Adipocyte (in vitro differentiated cells): ENCODE data around the gene SOX6.

ENCODE experiments used
- DNase-seq: peaks from one replicate; pipeline ENCODE4 v3.0.0-alpha.2; 2015; ENCODE audit warnings: low read depth
- H3K27me3 ChIP-seq: replicated peaks from 2 replicates; pipeline ENCODE4 v1.7.0; 2013; ENCODE audit warnings: mild to moderate bottlenecking, low read length, moderate library complexity; ENCODE audit not compliant: control insufficient read depth, insufficient read depth
- H3K36me3 ChIP-seq: 2 replicates; pipeline ENCODE4 v1.7.0; 2013; ENCODE audit warnings: low read length, mild to moderate bottlenecking, moderate library complexity; ENCODE audit not compliant: control insufficient read depth, insufficient read depth, severe bottlenecking
- H3K4me1 ChIP-seq: 2 replicates; pipeline ENCODE4 v1.7.0; 2013; ENCODE audit warnings: mild to moderate bottlenecking, low read length, moderate library complexity; ENCODE audit not compliant: control insufficient read depth, insufficient read depth
- H3K4me3 ChIP-seq: 2 replicates; pipeline ENCODE4 v1.7.0; 2013; ENCODE audit warnings: mild to moderate bottlenecking, low read length, moderate library complexity
- H3K9ac ChIP-seq: 2 replicates; pipeline ENCODE4 v1.7.0; 2013; ENCODE audit warnings: mild to moderate bottlenecking, low read length, moderate library complexity
- H3K9me3 ChIP-seq: 2 replicates; pipeline ENCODE4 v1.7.0; 2013; ENCODE audit warnings: mild to moderate bottlenecking, low read length, moderate library complexity; ENCODE audit not compliant: control insufficient read depth

Gene SOX6

GRCh38 chr11:15991215-15991614, 365.1 kb downstream of the SOX6 start:
- Histone ChIP-seq H3K9me3 (no peaks in the 10 kb centered on the region), H3K4me3 (no peak overlapping the region), H3K36me3 (no peaks in the 10 kb centered on the region), H3K9ac (no peak overlapping the region), H3K4me1 (peaks cover 11% of the 10 kb centered on the region), H3K27me3 (no peaks in the 10 kb centered on the region)
- DNase-seq: no peak

GRCh38 chr11:15989685-15990084, 366.7 kb downstream of the SOX6 start:
- H3K4me1 ChIP-seq: peaks cover 11% of the 10 kb centered on the region
- no peaks in the 10 kb centered on the region for H3K9me3 ChIP-seq
- H3K4me3 ChIP-seq: no peak overlapping the region
- no peak for DNase-seq
- no peaks in the 10 kb centered on the region for H3K36me3 ChIP-seq
- no peaks in the 10 kb centered on the region for H3K27me3 ChIP-seq
- H3K9ac ChIP-seq: no peak overlapping the region

DNA sequence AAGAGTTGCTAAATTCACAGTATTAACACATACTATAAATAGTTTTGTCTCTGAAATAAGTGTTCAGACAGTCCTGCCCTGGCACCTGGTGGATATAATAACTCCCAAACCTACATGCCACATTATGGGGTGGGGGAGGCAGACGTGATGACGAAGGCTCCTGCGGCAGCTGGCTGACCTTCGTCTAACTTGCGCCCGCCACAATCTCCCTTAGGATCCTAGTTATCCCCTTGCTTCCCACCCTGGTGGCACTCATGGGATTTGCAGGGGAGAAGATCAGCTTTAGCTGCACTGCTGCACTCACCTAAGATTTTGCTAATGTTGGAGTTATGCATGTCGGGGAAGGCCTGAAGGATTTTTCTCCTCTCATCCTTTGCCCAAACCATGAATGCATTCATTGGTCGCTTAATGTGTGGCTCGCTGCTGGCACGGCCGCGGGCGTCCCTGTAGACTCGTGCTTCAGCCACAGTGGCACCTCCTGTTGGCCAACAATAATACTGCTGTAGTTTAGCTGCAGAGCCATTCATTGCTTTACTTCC, 367.6 kb downstream of the SOX6 start:
- DNase-seq: no peak
- Histone ChIP-seq H3K36me3 (no peaks in the 10 kb centered on the region), H3K9ac (no peak overlapping the region), H3K9me3 (no peaks in the 10 kb centered on the region), H3K27me3 (no peaks in the 10 kb centered on the region), H3K4me3 (no peak overlapping the region), H3K4me1 (peaks cover 11% of the 10 kb centered on the region)

DNA sequence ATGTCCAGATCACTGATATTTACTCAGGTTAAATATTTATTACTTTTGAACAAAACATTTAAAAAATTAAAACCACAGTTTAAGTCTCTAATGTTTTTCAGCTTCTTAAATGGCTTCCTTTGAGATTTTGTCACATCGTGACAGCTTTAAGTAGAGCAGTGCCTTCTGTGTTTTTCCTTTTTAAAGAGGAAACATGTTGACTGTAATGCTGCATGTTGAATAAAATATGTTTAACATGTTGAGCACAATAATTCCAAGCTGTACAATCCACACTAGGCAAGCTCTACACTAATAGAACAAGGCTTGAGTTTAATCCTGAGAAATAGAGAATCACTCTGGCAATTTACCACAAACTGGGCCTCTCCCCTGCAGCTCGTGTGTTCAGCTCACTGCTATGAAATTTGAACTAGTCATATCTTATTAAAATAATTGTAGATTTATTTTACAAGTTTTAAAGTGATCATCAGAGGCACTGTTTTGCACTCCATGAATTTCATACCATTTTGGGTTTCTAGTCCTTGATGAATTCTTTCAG, 368.3 kb downstream of the SOX6 start:
- Histone ChIP-seq H3K9me3 (no peaks in the 10 kb centered on the region), H3K4me3 (no peak overlapping the region), H3K36me3 (no peaks in the 10 kb centered on the region), H3K4me1 (peaks cover 11% of the 10 kb centered on the region), H3K9ac (peak overlapping the region; percentile 6), H3K27me3 (no peaks in the 10 kb centered on the region)
- DNase-seq: peak; percentile 29

DNA sequence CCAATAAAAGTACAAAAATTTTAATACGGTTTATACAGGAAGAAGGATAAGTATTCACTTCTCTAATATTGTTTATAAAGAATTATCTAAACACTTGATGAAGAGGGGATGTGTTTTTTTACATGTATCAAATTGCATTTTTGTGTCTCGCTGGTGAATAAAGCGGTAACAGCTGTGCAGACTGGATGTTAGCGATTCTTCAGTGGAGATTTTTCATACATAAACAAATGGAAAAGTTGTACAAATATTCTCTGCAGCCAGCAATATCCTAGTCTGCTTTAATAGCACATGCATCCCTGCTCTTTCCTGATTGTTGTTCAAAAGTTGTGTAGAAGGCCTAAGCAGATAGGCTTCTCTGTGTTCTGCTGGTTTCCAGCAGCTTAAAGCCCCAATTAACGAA, 369.3 kb downstream of the SOX6 start:
- H3K36me3 ChIP-seq: no peaks in the 10 kb centered on the region
- no peak overlapping the region for H3K9ac ChIP-seq
- no peaks in the 10 kb centered on the region for H3K27me3 ChIP-seq
- peaks cover 11% of the 10 kb centered on the region for H3K4me1 ChIP-seq
- no peaks in the 10 kb centered on the region for H3K9me3 ChIP-seq
- DNase-seq: no peak
- H3K4me3 ChIP-seq: no peak overlapping the region

- no peak overlapping the region for H3K9ac ChIP-seq
- no peaks in the 10 kb centered on the region for H3K36me3 ChIP-seq
- H3K27me3 ChIP-seq: no peaks in the 10 kb centered on the region
- H3K4me3 ChIP-seq: no peak overlapping the region
- no peak for DNase-seq
- H3K4me1 ChIP-seq: peaks cover 11% of the 10 kb centered on the region
- no peaks in the 10 kb centered on the region for H3K9me3 ChIP-seq
Measured at GRCh38 chr11:15985860-15986139, 370.5 kb downstream of the SOX6 start.

DNA sequence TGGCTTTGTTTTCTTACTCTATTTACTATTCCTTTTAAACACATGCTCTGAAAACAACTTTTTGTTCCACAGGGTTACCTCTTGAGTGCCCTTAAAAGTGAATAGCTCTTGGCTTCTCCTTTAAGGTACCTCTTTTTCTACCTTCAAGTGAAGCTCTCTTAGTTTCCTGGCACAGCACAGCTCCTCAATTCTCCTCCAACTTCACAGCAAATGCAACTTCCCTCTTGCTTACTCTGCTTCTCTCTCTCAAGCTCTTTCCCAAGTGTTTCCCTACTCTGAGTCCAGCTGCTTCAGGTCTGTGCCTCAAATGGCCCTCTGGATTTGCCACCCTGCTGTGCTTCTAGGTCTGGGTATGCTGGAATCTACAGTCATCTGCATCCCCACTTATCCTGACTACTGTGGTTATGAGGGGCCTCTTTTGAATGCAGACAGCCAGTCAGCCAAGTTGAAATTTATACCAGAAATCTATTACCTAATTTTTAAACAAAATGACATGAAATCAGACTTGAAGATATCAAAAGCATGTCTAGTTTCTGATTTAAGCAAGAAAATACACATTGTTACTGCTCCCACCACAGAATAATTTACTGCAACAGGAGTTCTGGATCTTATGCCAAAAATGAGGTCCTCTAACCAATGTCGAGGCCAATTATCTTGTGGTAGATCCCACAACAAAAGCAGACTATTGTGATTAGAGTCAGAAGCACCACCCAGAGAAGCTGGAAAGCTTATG, 371.1 kb downstream of the SOX6 start:
- peak; percentile 51 for DNase-seq
- H3K36me3 ChIP-seq: no peaks in the 10 kb centered on the region
- no peak overlapping the region for H3K4me3 ChIP-seq
- no peaks in the 10 kb centered on the region for H3K27me3 ChIP-seq
- H3K9me3 ChIP-seq: no peaks in the 10 kb centered on the region
- H3K4me1 ChIP-seq: peaks cover 12% of the 10 kb centered on the region
- no peak overlapping the region for H3K9ac ChIP-seq

DNA sequence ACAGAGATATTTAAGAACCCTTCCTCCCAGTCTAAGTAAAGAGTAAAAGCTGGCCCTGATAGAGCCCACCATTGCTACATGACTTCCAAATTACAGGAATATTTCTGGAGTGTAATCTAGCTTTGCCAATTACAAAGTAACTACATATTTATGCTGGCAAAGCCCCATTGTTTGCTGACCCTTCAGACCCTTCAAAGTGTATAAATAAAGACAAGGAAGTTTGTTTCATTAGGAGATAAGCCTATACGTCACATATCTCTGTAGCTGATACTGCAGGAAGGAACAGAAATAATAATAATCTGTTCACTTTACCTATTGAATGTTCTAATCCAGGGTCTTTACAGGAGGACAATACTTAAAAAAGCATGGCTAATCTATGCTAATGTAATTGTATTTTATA, 375.1 kb downstream of the SOX6 start:
- Histone ChIP-seq H3K36me3 (no peaks in the 10 kb centered on the region), H3K9ac (no peak overlapping the region), H3K9me3 (no peaks in the 10 kb centered on the region), H3K4me3 (no peak overlapping the region), H3K4me1 (peaks cover 12% of the 10 kb centered on the region), H3K27me3 (no peaks in the 10 kb centered on the region)
- DNase-seq: no peak

- no peaks in the 10 kb centered on the region for H3K27me3 ChIP-seq
Measured at GRCh38 chr11:15977116-15977515, 379.2 kb downstream of the SOX6 start.

GRCh38 chr11:15976433-15977045, 379.8 kb downstream of the SOX6 start:
- H3K4me1 ChIP-seq: peaks cover 24% of the 10 kb centered on the region
- H3K9me3 ChIP-seq: no peaks in the 10 kb centered on the region
- no peak overlapping the region for H3K9ac ChIP-seq
- no peak overlapping the region for H3K4me3 ChIP-seq
- no peaks in the 10 kb centered on the region for H3K36me3 ChIP-seq
- no peaks in the 10 kb centered on the region for H3K27me3 ChIP-seq
- DNase-seq: peak; percentile 36

More at GRCh38 chr11:15977116-15977515, 379.2 kb downstream of the SOX6 start:
- H3K4me1 ChIP-seq: peaks cover 23% of the 10 kb centered on the region
- no peak overlapping the region for H3K4me3 ChIP-seq
- no peak overlapping the region for H3K9ac ChIP-seq
- no peak for DNase-seq
- no peaks in the 10 kb centered on the region for H3K36me3 ChIP-seq
- H3K9me3 ChIP-seq: no peaks in the 10 kb centered on the region

DNA sequence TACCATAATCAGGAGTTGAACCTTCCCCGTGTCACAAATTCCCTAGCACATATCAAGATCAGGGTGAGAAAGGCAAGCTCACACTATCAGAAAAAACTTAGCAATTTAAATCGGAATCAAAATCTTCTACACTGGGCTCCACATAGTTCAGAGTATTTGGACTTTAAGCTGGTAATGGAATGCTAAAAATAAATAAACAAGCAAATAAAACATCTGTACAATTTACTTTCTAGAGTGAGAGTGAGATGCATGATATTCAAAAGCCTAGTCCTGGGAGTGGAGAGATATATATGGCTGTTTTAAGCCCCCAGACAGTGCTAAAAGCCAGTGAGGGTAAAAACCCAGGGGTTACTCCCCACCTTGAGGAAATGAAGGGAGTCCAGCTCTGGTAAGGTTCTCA, 380.6 kb downstream of the SOX6 start:
- peak; percentile 16 for DNase-seq
- Histone ChIP-seq H3K9me3 (no peaks in the 10 kb centered on the region), H3K4me1 (peaks cover 32% of the 10 kb centered on the region), H3K9ac (no peak overlapping the region), H3K4me3 (no peak overlapping the region), H3K36me3 (no peaks in the 10 kb centered on the region), H3K27me3 (no peaks in the 10 kb centered on the region)
